SK-N-SH (cell line): Measurements from ENCODE around the gene CCDC50. TPM values are rescaled to one million over a fixed set of nuclear protein-coding genes. Genes with fewer than 3 reads are reported as not detected.

ENCODE experiments used
- CTCF ChIA-PET: fragments of 300-600, 350-600 bp; formaldehyde crosslinking; extraction: SDS; loops from one replicate; lab custom pipeline; 2021; lab: Yijun Ruan, JAX
- POLR2A ChIA-PET: fragments of 350-600 bp; sonication (Branson Sonifier 250); formaldehyde crosslinking; extraction: SDS; loops from one replicate; lab custom pipeline; 2020; ENCODE audit warnings: antibody characterized with exemption, inconsistent platforms; lab: Yijun Ruan, JAX
- DNase-seq: peaks from one replicate; pipeline ENCODE4 v3.0.0; 2012
- H2AFZ ChIP-seq: fragments of 200-600 bp; sonication (generic); 2 replicates; pipeline ENCODE4 v1.8.1; 2016; ENCODE audit warnings: antibody characterized with exemption, mild to moderate bottlenecking, low read depth
- H3F3A ChIP-seq: fragments of 200-600 bp; sonication (generic); replicated peaks from 2 replicates; pipeline ENCODE3; 2016; ENCODE audit warnings: antibody characterized with exemption, mild to moderate bottlenecking; ENCODE audit not compliant: insufficient read depth
- H3K27ac ChIP-seq, 2 experiments: fragments of 200-500 bp in 1 of 2; fragments of 200-600 bp in 1 of 2; sonication (Bioruptor generic) in 1 of 2; sonication (generic), shearing (Covaris generic) in 1 of 2; 2 replicates each; pipeline versions ENCODE4 v1.5.1 to v1.6.1; 2014 to 2016; ENCODE audit warnings: low read depth in 2 of 2, inconsistent platforms in 1 of 2, low read length in 1 of 2, mild to moderate bottlenecking in 1 of 2, mixed read lengths in 1 of 2
- H3K27me3 ChIP-seq: fragments of 200-600 bp; sonication (generic), shearing (Covaris generic); 2 replicates; pipeline ENCODE4 v1.6.1; 2016; ENCODE audit warnings: mixed run types; ENCODE audit not compliant: insufficient read depth
- H3K36me3 ChIP-seq, 2 experiments: fragments of 200-500 bp in 1 of 2; fragments of 200-600 bp in 1 of 2; sonication (Bioruptor generic) in 1 of 2; sonication (generic) in 1 of 2; replicated peaks in 1 of 2; 2 replicates each; pipeline versions ENCODE3 to v1.5.1; 2014 to 2016; ENCODE audit warnings: low read length in 1 of 2, mild to moderate bottlenecking in 1 of 2; ENCODE audit not compliant: insufficient read depth in 2 of 2, control insufficient read depth in 1 of 2
- H3K4me1 ChIP-seq, 2 experiments: fragments of 200-500 bp in 1 of 2; fragments of 200-600 bp in 1 of 2; sonication (Bioruptor generic) in 1 of 2; sonication (generic), shearing (Covaris generic) in 1 of 2; 2 replicates each; pipeline versions ENCODE4 v1.5.1 to v1.6.1; 2014 to 2016; ENCODE audit warnings: low read depth in 1 of 2, low read length in 1 of 2, mixed run types in 1 of 2; ENCODE audit not compliant: insufficient read depth in 2 of 2, control insufficient read depth in 1 of 2
- H3K4me2 ChIP-seq: fragments of 200-600 bp; sonication (generic), shearing (Covaris generic); 2 replicates; pipeline ENCODE4 v1.6.1; 2017; ENCODE audit warnings: mixed run types
- H3K4me3 ChIP-seq, 2 experiments: fragments of 200-500 bp in 1 of 2; fragments of 200-600 bp in 1 of 2; sonication (Bioruptor generic) in 1 of 2; sonication (generic), shearing (Covaris generic) in 1 of 2; 2 replicates each; pipeline versions ENCODE4 v1.5.1 to v1.8.1; 2014 to 2016; ENCODE audit warnings: low read depth in 2 of 2, inconsistent platforms in 1 of 2, low read length in 1 of 2, mild to moderate bottlenecking in 1 of 2, mixed read lengths in 1 of 2, moderate library complexity in 1 of 2
- H3K79me2 ChIP-seq: fragments of 200-600 bp; sonication (generic); 2 replicates; pipeline ENCODE4 v1.8.1; 2017; ENCODE audit warnings: mild to moderate bottlenecking; ENCODE audit not compliant: insufficient read depth
- H3K9ac ChIP-seq: fragments of 200-600 bp; sonication (generic); 2 replicates; pipeline ENCODE4 v1.6.1; 2017; ENCODE audit warnings: mixed run types
- H3K9me2 ChIP-seq: fragments of 200-600 bp; sonication (generic); 2 replicates; pipeline ENCODE4 v1.6.1; 2017; ENCODE audit warnings: mixed run types
- H3K9me3 ChIP-seq: fragments of 200-600 bp; sonication (generic); 2 replicates; pipeline ENCODE4 v1.6.1; 2017; ENCODE audit warnings: mixed run types, mild to moderate bottlenecking, moderate library complexity
- H4K20me1 ChIP-seq: fragments of 200-600 bp; sonication (generic); 2 replicates; pipeline ENCODE4 v1.6.1; 2017; ENCODE audit warnings: mild to moderate bottlenecking, mixed run types; ENCODE audit not compliant: insufficient read depth
- CTCF ChIP-seq: fragments of 200-600 bp; sonication (generic); IDR thresholded peaks from 2 replicates; pipeline ENCODE4 v1.6.1; 2017; ENCODE audit warnings: antibody characterized with exemption, mild to moderate bottlenecking, moderate library complexity
- ELF1 ChIP-seq: IDR thresholded peaks from 2 replicates; pipeline ENCODE4 v1.4.0; 2012
- EP300 ChIP-seq, 2 experiments: IDR thresholded peaks; 2 replicates each; pipeline versions ENCODE4 v1.4.0 to v1.6.1; 2012; ENCODE audit warnings: borderline replicate concordance in 1 of 2, low read depth in 1 of 2, low read length in 1 of 2
- FOXM1 ChIP-seq: IDR thresholded peaks from 2 replicates; pipeline ENCODE4 v1.4.0; 2012; ENCODE audit warnings: low read depth, mild to moderate bottlenecking
- GATA2 ChIP-seq: sonication (generic); formaldehyde crosslinking; IDR thresholded peaks from 2 replicates; pipeline ENCODE4 v1.5.0; 2020; ENCODE audit warnings: mild to moderate bottlenecking, missing genetic modification reagents
- MAX ChIP-seq: IDR thresholded peaks from 2 replicates; pipeline ENCODE4 v1.4.0; 2012; ENCODE audit warnings: low read depth
- MXI1 ChIP-seq: IDR thresholded peaks from 2 replicates; pipeline ENCODE4 v1.6.1; 2012; ENCODE audit warnings: mild to moderate bottlenecking, low read depth, low read length, improper control_type of control experiment
- RFX5 ChIP-seq: IDR thresholded peaks from 2 replicates; pipeline ENCODE4 v1.6.1; 2012; ENCODE audit warnings: mild to moderate bottlenecking, improper control_type of control experiment, low read length
- RXRA ChIP-seq: IDR thresholded peaks from 2 replicates; pipeline ENCODE4 v1.4.0; 2012; ENCODE audit warnings: low read depth, mild to moderate bottlenecking, borderline replicate concordance
- SIN3A ChIP-seq: IDR thresholded peaks from 2 replicates; pipeline ENCODE4 v1.6.1; 2012; ENCODE audit warnings: low read depth, mild to moderate bottlenecking, low read length, moderate library complexity, borderline replicate concordance
- TCF12 ChIP-seq: IDR thresholded peaks from 2 replicates; pipeline ENCODE4 v1.4.0; 2012
- TEAD4 ChIP-seq: IDR thresholded peaks from 2 replicates; pipeline ENCODE4 v1.4.0; 2012; ENCODE audit warnings: mild to moderate bottlenecking, borderline replicate concordance; ENCODE audit not compliant: insufficient read depth
- USF1 ChIP-seq: IDR thresholded peaks from 2 replicates; pipeline ENCODE4 v1.4.0; 2012; ENCODE audit warnings: low read depth, borderline replicate concordance
- YY1 ChIP-seq: IDR thresholded peaks from 2 replicates; pipeline ENCODE4 v1.4.0; 2012; ENCODE audit warnings: low read depth, mild to moderate bottlenecking
- WGBS: methylation state at CpG from one replicate; pipeline ENCODE4 v1.1.6; 2017; ENCODE audit warnings: low lambda C conversion rate; 5-methylcytosine and 5-hydroxymethylcytosine counted together
- polyA plus RNA-seq, 3 experiments: library from polyadenylated mRNA; depleted of rRNA; stranded (reverse); fragments of >200 nt; gene quantifications; 2 replicates each; pipeline ENCODE4 v1.2.3, GENCODE V29; 2012

CCDC50 gene
- polyA plus RNA-seq, 1 of the 3 experiments (the other 2 are of a cell fraction), result 21.9 TPM

GRCh38 chr3:191434024-191434423 lies 104.8 kb downstream of the CCDC50 start:
- DNase-seq, result no peak
- H3K4me3 ChIP-seq, result no peak overlapping the region
- no peaks in the 10 kb centered on the region for H3K79me2 ChIP-seq
- H3F3A ChIP-seq, result no peaks in the 10 kb centered on the region
- H3K27me3 ChIP-seq, result no peaks in the 10 kb centered on the region
- POLR2A ChIA-PET, result no interaction called here
- no peak overlapping the region for H3K27ac ChIP-seq
- TF ChIP-seq USF1 (no peak), GATA2 (CRISPR knock-in tag) (no peak), RFX5 (no peak), SIN3A (no peak), CTCF (no peak), FOXM1 (no peak), TEAD4 (no peak), YY1 (no peak), ELF1 (no peak), EP300 (IDR thresholded peaks at IDR 0.05; ENCODE audit: borderline replicate concordance in 1 of 2, low read depth in 1 of 2, low read length in 1 of 2) (no peak), TCF12 (no peak), RXRA (no peak), MXI1 (no peak)
- CTCF ChIA-PET, result no interaction called here
- H4K20me1 ChIP-seq, result no peaks in the 10 kb centered on the region
- no peak overlapping the region for H3K9ac ChIP-seq
- no peak overlapping the region for H2AFZ ChIP-seq
- no peaks in the 10 kb centered on the region for H3K9me3 ChIP-seq
- H3K36me3 ChIP-seq, result peaks cover 0 to 4% of the 10 kb centered on the region in 2 experiments
- no peak overlapping the region for H3K4me2 ChIP-seq
- H3K9me2 ChIP-seq, result no peaks in the 10 kb centered on the region
- no peaks in the 10 kb centered on the region for H3K4me1 ChIP-seq
- 33% methylated on average over 1 of the region's 1 CpG for WGBS

- Histone ChIP-seq H3K9me3 (no peaks in the 10 kb centered on the region), H3K4me3 (no peak overlapping the region), H2AFZ (no peak overlapping the region), H4K20me1 (no peaks in the 10 kb centered on the region), H3F3A (no peaks in the 10 kb centered on the region), H3K79me2 (no peaks in the 10 kb centered on the region), H3K9ac (no peak overlapping the region), H3K9me2 (no peaks in the 10 kb centered on the region), H3K27me3 (no peaks in the 10 kb centered on the region), H3K27ac (no peak overlapping the region), H3K4me2 (no peak overlapping the region), H3K4me1 (no peaks in the 10 kb centered on the region), H3K36me3 (peaks cover 0 to 11% of the 10 kb centered on the region in 2 experiments)
- TF ChIP-seq MAX, result no peak
- TF ChIP-seq YY1, result no peak
- no peak for DNase-seq
- CTCF ChIA-PET, result no interaction called here
- POLR2A ChIA-PET, result no interaction called here
- 43% methylated on average over 2 of the region's 2 CpGs for WGBS
Observed at GRCh38 chr3:191435981-191436380, 106.8 kb downstream of the CCDC50 start.
